SK-N-SH (cell line): ENCODE data around the gene DOCK6.

Source experiments
- CTCF ChIP-seq: fragments of 200-600 bp; sonication (generic); IDR thresholded peaks from 2 replicates; pipeline ENCODE4 v1.6.1; 2017; ENCODE audit warnings: antibody characterized with exemption, mild to moderate bottlenecking, moderate library complexity
- GATA2 ChIP-seq: sonication (generic); formaldehyde crosslinking; IDR thresholded peaks from 2 replicates; pipeline ENCODE4 v1.5.0; 2020; ENCODE audit warnings: mild to moderate bottlenecking, missing genetic modification reagents
- MEF2A ChIP-seq: IDR thresholded peaks from 2 replicates; pipeline ENCODE4 v1.4.0; 2012; ENCODE audit warnings: low read depth, borderline replicate concordance
- POLR2AphosphoS5 ChIP-seq: IDR thresholded peaks from 2 replicates; pipeline ENCODE4 v1.6.1; 2012; ENCODE audit warnings: low read depth, low read length
- RAD21 ChIP-seq: IDR thresholded peaks from 2 replicates; pipeline ENCODE4 v1.6.1; 2012; ENCODE audit warnings: mild to moderate bottlenecking, low read length
- RXRA ChIP-seq: IDR thresholded peaks from 2 replicates; pipeline ENCODE4 v1.4.0; 2012; ENCODE audit warnings: low read depth, mild to moderate bottlenecking, borderline replicate concordance
- SMC3 ChIP-seq: IDR thresholded peaks from 2 replicates; pipeline ENCODE4 v1.6.1; 2012; ENCODE audit warnings: low read depth, low read length, improper control_type of control experiment

GRCh38 chr19:11236324-11237301, 25.7 kb downstream of the DOCK6 start:
- TF ChIP-seq GATA2 (CRISPR knock-in tag) (no peak), CTCF (no peak), SMC3 (no peak), MEF2A (no peak), RXRA (no peak), RAD21 (no peak), POLR2AphosphoS5 (no peak)
